ENCODE measurements around the gene ULK1.

- no peak for TF ChIP-seq CTCF (conservative IDR thresholded peaks at IDR 0.05; ENCODE audit: low read depth, low read length)
- no peak for TF ChIP-seq EZH2phosphoT487 (IDR thresholded peaks at IDR 0.05; ENCODE audit: borderline replicate concordance, low read length)
Observed at GRCh38 chr12:131900397-131900796, 6.0 kb downstream of the ULK1 start.

All from PC-3 (cell line).